SKM-1 treated with dmso at 0.1 percent for 144 hours (cell line): ENCODE results near the gene MAIP1.

Source experiments
- DNase-seq: peaks from one replicate; lab custom pipeline; 2025; ENCODE audit not compliant: unreplicated experiment; lab: John Stamatoyannopoulos, UW

MAIP1 gene

GRCh38 chr2:199988151-199988550, 32.8 kb downstream of the MAIP1 start:
- no peak for DNase-seq

GRCh38 chr2:199989822-199990221, 34.4 kb downstream of the MAIP1 start:
- DNase-seq, result no peak

- no peak for DNase-seq
Observed at GRCh38 chr2:199991691-199992090, 36.3 kb downstream of the MAIP1 start.

GRCh38 chr2:199992296-199992695, 36.9 kb downstream of the MAIP1 start:
- no peak for DNase-seq

GRCh38 chr2:199994371-199994770, 39.0 kb downstream of the MAIP1 start:
- no peak for DNase-seq

GRCh38 chr2:199994896-199995295, 39.5 kb downstream of the MAIP1 start:
- no peak for DNase-seq

- no peak for DNase-seq
Observed at GRCh38 chr2:199997296-199997695, 41.9 kb downstream of the MAIP1 start.

- DNase-seq, result no peak
Observed at GRCh38 chr2:199999166-199999565, 43.8 kb downstream of the MAIP1 start.

GRCh38 chr2:200000444-200001163, 45.2 kb downstream of the MAIP1 start:
- DNase-seq, result no peak

- DNase-seq, result no peak
Observed at GRCh38 chr2:200003444-200003843, 48.1 kb downstream of the MAIP1 start.

DNA sequence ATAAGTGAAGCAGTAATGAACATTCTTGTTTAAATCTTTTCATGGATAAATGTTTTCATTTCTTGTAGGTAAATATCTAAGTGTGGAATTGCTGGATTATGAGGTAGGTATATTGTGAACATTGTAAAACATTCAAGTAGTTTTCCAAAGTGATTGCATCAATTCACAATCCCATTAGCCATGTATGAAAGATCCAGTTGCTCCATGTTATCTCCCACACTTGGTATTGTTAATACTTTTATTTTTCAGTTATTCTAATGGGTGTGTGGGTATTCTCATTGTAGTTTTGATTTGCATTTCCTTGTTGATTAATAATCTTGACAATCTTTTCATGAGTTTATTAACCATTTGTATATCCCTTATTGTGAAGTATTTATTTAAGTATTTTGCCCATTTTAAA, 50.3 kb downstream of the MAIP1 start:
- DNase-seq, result no peak

GRCh38 chr2:200007306-200007705, 51.9 kb downstream of the MAIP1 start:
- DNase-seq, result no peak

- DNase-seq, result no peak
Observed at GRCh38 chr2:200012401-200012800, 57.0 kb downstream of the MAIP1 start.
